ENCODE measurements around the gene BIRC6.

The BIRC6 gene

GRCh38 chr2:32564417-32565035 lies 207.7 kb downstream of the BIRC6 start:
- ATAC-seq: no peak
- TF ChIP-seq GLIS3 (CRISPR knock-in tag; IDR thresholded peaks at IDR 0.05) (no peak), SNAI2 (CRISPR knock-in tag; IDR thresholded peaks at IDR 0.05) (no peak), ZNF8 (CRISPR knock-in tag; IDR thresholded peaks at IDR 0.05) (no peak), ZFP30 (CRISPR knock-in tag; IDR thresholded peaks at IDR 0.05) (no peak)

- TF ChIP-seq BACH2 (CRISPR knock-in tag; IDR thresholded peaks at IDR 0.05; ENCODE audit: borderline replicate concordance): no peak
- TF ChIP-seq CSRNP3 (CRISPR knock-in tag; IDR thresholded peaks at IDR 0.05): no peak
- no peak for TF ChIP-seq ZFP30 (CRISPR knock-in tag; IDR thresholded peaks at IDR 0.05)
- ATAC-seq: no peak
Measured at GRCh38 chr2:32565902-32566301, 209.1 kb downstream of the BIRC6 start.

- no peak for ATAC-seq
- TF ChIP-seq BACH2 (CRISPR knock-in tag; IDR thresholded peaks at IDR 0.05; ENCODE audit: borderline replicate concordance): no peak
- TF ChIP-seq RARB (CRISPR knock-in tag; IDR thresholded peaks at IDR 0.05): no peak
- TF ChIP-seq ZFP30 (CRISPR knock-in tag; IDR thresholded peaks at IDR 0.05): no peak
- no peak for TF ChIP-seq TCF4 (CRISPR knock-in tag; IDR thresholded peaks at IDR 0.05; ENCODE audit: borderline replicate concordance)
- TF ChIP-seq CSDC2 (CRISPR knock-in tag; IDR thresholded peaks at IDR 0.05): no peak
- TF ChIP-seq ZNF565 (CRISPR knock-in tag; conservative IDR thresholded peaks at IDR 0.05; ENCODE audit: low read depth): no peak
- TF ChIP-seq ZFP3 (CRISPR knock-in tag; IDR thresholded peaks at IDR 0.05): no peak
- no peak for TF ChIP-seq ISL1 (CRISPR knock-in tag; IDR thresholded peaks at IDR 0.05)
- no peak for TF ChIP-seq POU6F1 (CRISPR knock-in tag; IDR thresholded peaks at IDR 0.05; ENCODE audit: borderline replicate concordance, low read depth)
- no peak for TF ChIP-seq ZC3H10 (CRISPR knock-in tag; IDR thresholded peaks at IDR 0.05)
- no peak for TF ChIP-seq CREB5 (CRISPR knock-in tag; IDR thresholded peaks at IDR 0.05; ENCODE audit: low read depth)
Measured at GRCh38 chr2:32572030-32572429, 215.2 kb downstream of the BIRC6 start.

- no peak for ATAC-seq
- TF ChIP-seq BACH2 (CRISPR knock-in tag; IDR thresholded peaks at IDR 0.05; ENCODE audit: borderline replicate concordance): no peak
- TF ChIP-seq GLIS3 (CRISPR knock-in tag; IDR thresholded peaks at IDR 0.05): no peak
- no peak for TF ChIP-seq RARB (CRISPR knock-in tag; IDR thresholded peaks at IDR 0.05)
- TF ChIP-seq CSDC2 (CRISPR knock-in tag; IDR thresholded peaks at IDR 0.05): no peak
- no peak for TF ChIP-seq CSRNP3 (CRISPR knock-in tag; IDR thresholded peaks at IDR 0.05)
- no peak for TF ChIP-seq PPARA (CRISPR knock-in tag; IDR thresholded peaks at IDR 0.05; ENCODE audit: borderline replicate concordance)
- no peak for TF ChIP-seq POU6F1 (CRISPR knock-in tag; IDR thresholded peaks at IDR 0.05; ENCODE audit: borderline replicate concordance, low read depth)
- TF ChIP-seq PATZ1 (CRISPR knock-in tag; IDR thresholded peaks at IDR 0.05; ENCODE audit: borderline replicate concordance): no peak
- no peak for TF ChIP-seq ZC3H10 (CRISPR knock-in tag; IDR thresholded peaks at IDR 0.05)
- no peak for TF ChIP-seq ZNF8 (CRISPR knock-in tag; IDR thresholded peaks at IDR 0.05)
- no peak for TF ChIP-seq OSR1 (CRISPR knock-in tag; IDR thresholded peaks at IDR 0.05)
- no peak for TF ChIP-seq ESRRG (CRISPR knock-in tag; IDR thresholded peaks at IDR 0.05)
- no peak for TF ChIP-seq ZFP30 (CRISPR knock-in tag; IDR thresholded peaks at IDR 0.05)
- TF ChIP-seq SNAI2 (CRISPR knock-in tag; IDR thresholded peaks at IDR 0.05): no peak
- TF ChIP-seq ARNTL (CRISPR knock-in tag; IDR thresholded peaks at IDR 0.05; ENCODE audit: borderline replicate concordance, low read depth): no peak
- no peak for TF ChIP-seq TOX (CRISPR knock-in tag; IDR thresholded peaks at IDR 0.05; ENCODE audit: borderline replicate concordance)
- TF ChIP-seq TCF4 (CRISPR knock-in tag; IDR thresholded peaks at IDR 0.05; ENCODE audit: borderline replicate concordance): no peak
- TF ChIP-seq CREB5 (CRISPR knock-in tag; IDR thresholded peaks at IDR 0.05; ENCODE audit: low read depth): no peak
Measured at GRCh38 chr2:32572737-32573136, 215.9 kb downstream of the BIRC6 start.

Measured in SK-N-SH treated with all-trans-retinoic acid at 6 μM for 48 hours (cell line).